ENCODE results near the gene JSRP1. TPM values are rescaled to one million over a fixed set of nuclear protein-coding genes. Genes with fewer than 3 reads are reported as not detected.

The JSRP1 gene
- total and polyA plus RNA-seq, 2 of the 8 experiments (the other 6 are each of a cell fraction or from before 2014, with no cell fraction given): 0.24 to 0.56 TPM

DNA sequence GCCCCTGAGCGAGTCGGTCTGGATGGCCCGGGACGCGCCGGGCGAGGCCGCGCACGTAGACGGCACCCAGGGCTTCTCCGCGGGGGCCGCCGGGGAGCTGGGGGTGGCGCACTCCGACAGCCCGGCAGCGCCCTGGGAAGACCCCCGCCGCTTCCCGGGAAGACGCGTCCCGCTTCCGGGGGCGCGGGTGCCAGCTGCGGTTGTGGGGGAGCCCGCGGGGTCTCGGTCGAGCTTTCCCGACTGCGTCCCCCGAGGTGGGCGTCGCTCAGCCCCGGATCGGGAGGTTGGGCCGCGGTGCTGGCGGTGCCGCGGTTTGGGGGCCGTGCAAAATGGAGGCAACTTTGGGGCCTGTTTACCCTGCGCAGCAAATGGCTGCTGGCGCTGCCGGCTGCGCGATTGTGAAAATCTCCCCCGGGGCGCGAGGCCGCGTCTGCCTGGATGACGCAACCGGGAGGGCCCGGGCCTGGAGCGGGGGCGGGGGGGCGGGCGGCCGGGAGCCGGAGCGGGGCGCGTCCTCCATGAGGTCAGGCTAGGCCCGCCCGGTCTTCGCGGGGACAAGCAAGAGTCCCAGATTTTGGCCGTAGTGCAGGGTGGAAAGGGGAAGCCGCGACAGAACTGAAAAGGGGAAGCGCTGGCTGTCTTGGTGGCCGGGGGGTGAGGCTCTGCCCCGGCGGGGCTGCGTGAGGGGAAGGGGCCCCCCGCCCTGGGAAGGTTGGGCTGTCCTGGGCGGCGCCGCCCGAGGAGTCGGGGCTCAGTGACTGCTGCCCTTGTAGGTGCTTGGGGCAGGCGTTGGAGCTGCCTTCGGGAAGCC is 14.4 kb upstream of the JSRP1 start (continued):
- TF ChIP-seq, protein P1, sequence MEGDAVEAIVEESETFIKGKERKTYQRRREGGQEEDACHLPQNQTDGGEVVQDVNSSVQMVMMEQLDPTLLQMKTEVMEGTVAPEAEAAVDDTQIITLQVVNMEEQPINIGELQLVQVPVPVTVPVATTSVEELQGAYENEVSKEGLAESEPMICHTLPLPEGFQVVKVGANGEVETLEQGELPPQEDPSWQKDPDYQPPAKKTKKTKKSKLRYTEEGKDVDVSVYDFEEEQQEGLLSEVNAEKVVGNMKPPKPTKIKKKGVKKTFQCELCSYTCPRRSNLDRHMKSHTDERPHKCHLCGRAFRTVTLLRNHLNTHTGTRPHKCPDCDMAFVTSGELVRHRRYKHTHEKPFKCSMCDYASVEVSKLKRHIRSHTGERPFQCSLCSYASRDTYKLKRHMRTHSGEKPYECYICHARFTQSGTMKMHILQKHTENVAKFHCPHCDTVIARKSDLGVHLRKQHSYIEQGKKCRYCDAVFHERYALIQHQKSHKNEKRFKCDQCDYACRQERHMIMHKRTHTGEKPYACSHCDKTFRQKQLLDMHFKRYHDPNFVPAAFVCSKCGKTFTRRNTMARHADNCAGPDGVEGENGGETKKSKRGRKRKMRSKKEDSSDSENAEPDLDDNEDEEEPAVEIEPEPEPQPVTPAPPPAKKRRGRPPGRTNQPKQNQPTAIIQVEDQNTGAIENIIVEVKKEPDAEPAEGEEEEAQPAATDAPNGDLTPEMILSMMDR (IDR thresholded peaks at IDR 0.05; ENCODE audit: control extremely low read depth in 1 of 3, insufficient read depth in 1 of 3, low read depth in 1 of 3, low read length in 3 of 3): no peak
- no peak for TF ChIP-seq TCF12 (IDR thresholded peaks at IDR 0.05; ENCODE audit: low read depth, low read length)
- TF ChIP-seq TAF1 (IDR thresholded peaks at IDR 0.05; ENCODE audit: low read depth, low read length): peak; percentile 46; the same call in 1 of the 2 replicates
- no peak for TF ChIP-seq CBX5 (IDR thresholded peaks at IDR 0.05; ENCODE audit: low read depth, low read length)
- peak; percentile 41 for TF ChIP-seq TAF7 (optimal IDR thresholded peaks at IDR 0.05; ENCODE audit: borderline replicate concordance, low read depth, low read length)
- TF ChIP-seq ZNF274 (IDR thresholded peaks at IDR 0.05; ENCODE audit: borderline replicate concordance, extremely low read depth, low read length): no peak
- TF ChIP-seq CHD1 (IDR thresholded peaks at IDR 0.05; ENCODE audit: low read depth, low read length): no peak
- no peak for TF ChIP-seq EP300 (IDR thresholded peaks at IDR 0.05; ENCODE audit: borderline replicate concordance in 1 of 2, low read depth in 2 of 2, low read length in 2 of 2)
- TF ChIP-seq SIX5 (IDR thresholded peaks at IDR 0.05; ENCODE audit: low read depth, low read length): no peak
- no peak for TF ChIP-seq GABPA (IDR thresholded peaks at IDR 0.05; ENCODE audit: borderline replicate concordance, insufficient read depth, low read length)
- TF ChIP-seq CBX8 (IDR thresholded peaks at IDR 0.05; ENCODE audit: borderline replicate concordance, low read depth, low read length): no peak
- no peak for TF ChIP-seq HDAC2 (IDR thresholded peaks at IDR 0.05; ENCODE audit: borderline replicate concordance in 1 of 2, low read depth in 2 of 2, low read length in 2 of 2)
- peak; percentile 81 for TF ChIP-seq CEBPB (IDR thresholded peaks at IDR 0.05; ENCODE audit: low read depth, low read length)
- TF ChIP-seq, protein P2, sequence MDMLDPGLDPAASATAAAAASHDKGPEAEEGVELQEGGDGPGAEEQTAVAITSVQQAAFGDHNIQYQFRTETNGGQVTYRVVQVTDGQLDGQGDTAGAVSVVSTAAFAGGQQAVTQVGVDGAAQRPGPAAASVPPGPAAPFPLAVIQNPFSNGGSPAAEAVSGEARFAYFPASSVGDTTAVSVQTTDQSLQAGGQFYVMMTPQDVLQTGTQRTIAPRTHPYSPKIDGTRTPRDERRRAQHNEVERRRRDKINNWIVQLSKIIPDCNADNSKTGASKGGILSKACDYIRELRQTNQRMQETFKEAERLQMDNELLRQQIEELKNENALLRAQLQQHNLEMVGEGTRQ (IDR thresholded peaks at IDR 0.05; ENCODE audit: low read length): no peak
- TF ChIP-seq RBBP5 (IDR thresholded peaks at IDR 0.05; ENCODE audit: borderline replicate concordance, low read depth, low read length): no peak
- no peak for TF ChIP-seq GTF2F1 (IDR thresholded peaks at IDR 0.05; ENCODE audit: borderline replicate concordance, low read depth, low read length)
- no peak for TF ChIP-seq RXRA (IDR thresholded peaks at IDR 0.05; ENCODE audit: insufficient read depth, low read depth, low read length)
- no peak for TF ChIP-seq RFX5 (IDR thresholded peaks at IDR 0.05; ENCODE audit: borderline replicate concordance, low read depth, low read length)
- TF ChIP-seq SIRT6 (IDR thresholded peaks at IDR 0.05; ENCODE audit: low read length): no peak
